H9 (cell line): ENCODE results near the gene ZNF474. TPM values are rescaled to one million over a fixed set of nuclear protein-coding genes. Genes with fewer than 3 reads are reported as not detected.

Experiments
- DNase-seq: peaks from one replicate; pipeline ENCODE4 v3.0.0-alpha.2; 2017
- H2AFZ ChIP-seq: one replicate; pipeline ENCODE4 v1.6.1; 2013; ENCODE audit warnings: mild to moderate bottlenecking, low read length, control low read depth, moderate library complexity
- H2AK5ac ChIP-seq: 2 replicates; pipeline ENCODE4 v1.6.1; 2013; ENCODE audit warnings: low read length, control low read depth, mixed read lengths; ENCODE audit not compliant: insufficient read length
- H2BK120ac ChIP-seq: one replicate; pipeline ENCODE4 v1.6.1; 2013; ENCODE audit warnings: low read depth, mild to moderate bottlenecking, low read length, control low read depth, inconsistent platforms; ENCODE audit not compliant: poor library complexity, severe bottlenecking
- H2BK12ac ChIP-seq: 2 replicates; pipeline ENCODE4 v1.6.1; 2013; ENCODE audit warnings: low read length, control low read depth, mixed read lengths, low read depth; ENCODE audit not compliant: insufficient read length
- H2BK15ac ChIP-seq: 2 replicates; pipeline ENCODE4 v1.6.1; 2013; ENCODE audit warnings: low read depth, low read length, control low read depth
- H2BK20ac ChIP-seq: one replicate; pipeline ENCODE4 v1.6.1; 2013; ENCODE audit warnings: low read depth, mild to moderate bottlenecking, low read length, control low read depth, inconsistent platforms; ENCODE audit not compliant: poor library complexity, severe bottlenecking
- H2BK5ac ChIP-seq: 2 replicates; pipeline ENCODE4 v1.6.1; 2013; ENCODE audit warnings: low read length, control low read depth, mixed read lengths; ENCODE audit not compliant: insufficient read length
- H3K14ac ChIP-seq: 2 replicates; pipeline ENCODE4 v1.6.1; 2013; ENCODE audit warnings: low read length, control low read depth; ENCODE audit not compliant: insufficient read depth
- H3K18ac ChIP-seq: 2 replicates; pipeline ENCODE4 v1.6.1; 2013; ENCODE audit warnings: low read depth, mild to moderate bottlenecking, mixed read lengths, low read length, control low read depth; ENCODE audit not compliant: insufficient read length
- H3K23ac ChIP-seq: 2 replicates; pipeline ENCODE4 v1.6.1; 2013; ENCODE audit warnings: low read length, control low read depth, mixed read lengths, low read depth; ENCODE audit not compliant: insufficient read length
- H3K23me2 ChIP-seq: 2 replicates; pipeline ENCODE4 v1.6.1; 2013; ENCODE audit warnings: low read depth, mild to moderate bottlenecking, mixed read lengths, low read length, control low read depth; ENCODE audit not compliant: insufficient read length, poor library complexity, severe bottlenecking
- H3K27ac ChIP-seq: 2 replicates; pipeline ENCODE4 v1.5.1; 2013; ENCODE audit warnings: low read length, control low read depth, mixed read lengths, low read depth; ENCODE audit not compliant: insufficient read length
- H3K27me3 ChIP-seq: 2 replicates; pipeline ENCODE4 v1.6.1; 2013; ENCODE audit warnings: low read length, control low read depth, inconsistent platforms; ENCODE audit not compliant: insufficient read depth
- H3K4ac ChIP-seq: 2 replicates; pipeline ENCODE4 v1.6.1; 2013; ENCODE audit warnings: low read depth, mild to moderate bottlenecking, control low read depth, inconsistent platforms, low read length, moderate library complexity
- H3K4me1 ChIP-seq: 2 replicates; pipeline ENCODE4 v1.6.1; 2013; ENCODE audit warnings: low read length, control low read depth, inconsistent platforms; ENCODE audit not compliant: insufficient read depth
- H3K4me2 ChIP-seq: 2 replicates; pipeline ENCODE4 v1.6.1; 2013; ENCODE audit warnings: low read length, control low read depth, mixed read lengths; ENCODE audit not compliant: insufficient read length, insufficient read depth
- H3K56ac ChIP-seq: 2 replicates; pipeline ENCODE4 v1.6.1; 2013; ENCODE audit warnings: low read depth, mild to moderate bottlenecking, mixed read lengths, low read length, control low read depth; ENCODE audit not compliant: insufficient read length
- H3K79me1 ChIP-seq: 2 replicates; pipeline ENCODE4 v1.6.1; 2013; ENCODE audit warnings: low read depth, mild to moderate bottlenecking, moderate library complexity, low read length, control low read depth, inconsistent platforms; ENCODE audit not compliant: insufficient read depth, poor library complexity, severe bottlenecking
- H3K79me2 ChIP-seq: 2 replicates; pipeline ENCODE4 v1.6.1; 2013; ENCODE audit warnings: low read length, control low read depth, inconsistent platforms; ENCODE audit not compliant: insufficient read depth
- H3K9ac ChIP-seq: 2 replicates; pipeline ENCODE4 v1.6.1; 2013; ENCODE audit warnings: low read length, control low read depth, mixed read lengths; ENCODE audit not compliant: insufficient read length; ENCODE audit errors: extremely low read depth
- H3K9me3 ChIP-seq: one replicate; pipeline ENCODE4 v1.6.1; 2013; ENCODE audit warnings: low read depth, low read length, inconsistent platforms; ENCODE audit not compliant: control insufficient read depth
- H3T11ph ChIP-seq: one replicate; pipeline ENCODE4 v1.6.1; 2013; ENCODE audit warnings: mild to moderate bottlenecking, low read length, control low read depth, inconsistent platforms
- H4K20me1 ChIP-seq: one replicate; pipeline ENCODE4 v1.6.1; 2013; ENCODE audit not compliant: control insufficient read depth, insufficient read length, insufficient read depth
- H4K5ac ChIP-seq: 2 replicates; pipeline ENCODE4 v1.6.1; 2013; ENCODE audit warnings: low read depth, mild to moderate bottlenecking, mixed read lengths, low read length, control low read depth; ENCODE audit not compliant: insufficient read length
- H4K8ac ChIP-seq: replicated peaks from 2 replicates; pipeline ENCODE4 v1.6.1; 2013; ENCODE audit warnings: low read length, control low read depth, mixed read lengths, low read depth; ENCODE audit not compliant: insufficient read length
- H4K91ac ChIP-seq: 2 replicates; pipeline ENCODE4 v1.6.1; 2013; ENCODE audit warnings: low read depth, mild to moderate bottlenecking, moderate library complexity, mixed read lengths, low read length, control low read depth; ENCODE audit not compliant: insufficient read length
- H3K27ac Mint-ChIP-seq, 3 experiments: 2 replicates in 2 of 3; 3 replicates in 1 of 3; pipeline ENCODE4 v1.8.0; 2020 to 2021; ENCODE audit warnings: mixed read lengths in 3 of 3, mild to moderate bottlenecking in 1 of 3, moderate library complexity in 1 of 3
- H3K27me3 Mint-ChIP-seq: 2 replicates; pipeline ENCODE4 v1.8.0; 2021; ENCODE audit warnings: low read depth, mild to moderate bottlenecking, moderate library complexity, mixed read lengths
- H3K36me3 Mint-ChIP-seq, 3 experiments: 2 replicates in 2 of 3; 3 replicates in 1 of 3; pipeline ENCODE4 v1.8.0; 2020 to 2021; ENCODE audit warnings: low read depth in 3 of 3, mixed read lengths in 3 of 3; ENCODE audit not compliant: insufficient read depth in 1 of 3
- H3K4me1 Mint-ChIP-seq, 2 experiments: 2 replicates each; pipeline ENCODE4 v1.8.0; 2020; ENCODE audit warnings: mixed read lengths in 2 of 2
- H3K4me3 Mint-ChIP-seq, 2 experiments: 2 replicates in 1 of 2; 3 replicates in 1 of 2; pipeline ENCODE4 v1.8.0; 2020 to 2021; ENCODE audit warnings: mild to moderate bottlenecking in 2 of 2, mixed read lengths in 2 of 2, moderate library complexity in 1 of 2
- H3K9me3 Mint-ChIP-seq, 2 experiments: 2 replicates in 1 of 2; 3 replicates in 1 of 2; pipeline ENCODE4 v1.8.0; 2020; ENCODE audit warnings: mild to moderate bottlenecking in 2 of 2, mixed read lengths in 2 of 2, moderate library complexity in 1 of 2
- CTCF ChIP-seq: fragments of 200-600 bp; sonication (generic); conservative IDR thresholded peaks from 3 replicates; pipeline ENCODE4 v1.8.0; 2021; ENCODE audit warnings: antibody characterized with exemption, mild to moderate bottlenecking
- WGBS: extraction: QIAGEN DNeasy Blood & Tissue Kit; methylation state at CpG from one replicate; pipeline ENCODE4 v1.1.7; 2013; ENCODE audit warnings: missing lambda C conversion rate, low lambda C conversion rate, mixed read lengths; ENCODE audit not compliant: insufficient read length; ENCODE audit errors: extremely low coverage; 5-methylcytosine and 5-hydroxymethylcytosine counted together
- total RNA-seq: library from RNA; stranded (reverse); gene quantifications from 2 replicates; pipeline ENCODE4 v1.2.1, GENCODE V29; 2021

Gene ZNF474
- total RNA-seq, 1 experiment from 2014 or later = not detected

- Mint-ChIP-seq H3K9me3 (no peaks in the 10 kb centered on the region), H3K27me3 (no peaks in the 10 kb centered on the region), H3K4me1 (peaks cover 13 to 19% of the 10 kb centered on the region in 2 experiments), H3K36me3 (no peaks in the 10 kb centered on the region), H3K27ac (no peak overlapping the region), H3K4me3 (no peak overlapping the region)
- no peaks in the 10 kb centered on the region for H3K79me2 ChIP-seq
- no peak overlapping the region for H3K14ac ChIP-seq
- no peak overlapping the region for H2BK5ac ChIP-seq
- H3K27ac ChIP-seq = no peak overlapping the region
- H4K8ac ChIP-seq = no peak overlapping the region
- no peak overlapping the region for H3T11ph ChIP-seq
- no peak for TF ChIP-seq CTCF
- no peaks in the 10 kb centered on the region for H3K9me3 ChIP-seq
- H4K91ac ChIP-seq = no peak overlapping the region
- no peaks in the 10 kb centered on the region for H3K27me3 ChIP-seq
- H2BK15ac ChIP-seq = no peak overlapping the region
- no peaks in the 10 kb centered on the region for H4K20me1 ChIP-seq
- no peak overlapping the region for H2BK20ac ChIP-seq
- H3K18ac ChIP-seq = no peak overlapping the region
- no peak overlapping the region for H2BK12ac ChIP-seq
- H2AK5ac ChIP-seq = no peak overlapping the region
- no peak overlapping the region for H3K9ac ChIP-seq
- DNase-seq = no peak
- H3K4ac ChIP-seq = no peak overlapping the region
- no peak overlapping the region for H3K4me2 ChIP-seq
- H3K79me1 ChIP-seq = no peaks in the 10 kb centered on the region
- peaks cover 6% of the 10 kb centered on the region for H3K4me1 ChIP-seq
- H3K23me2 ChIP-seq = no peaks in the 10 kb centered on the region
- no CpG with 5 or more reads among the region's 3 CpGs for WGBS
- no peak overlapping the region for H3K23ac ChIP-seq
- H4K5ac ChIP-seq = no peak overlapping the region
- no peak overlapping the region for H3K56ac ChIP-seq
- H2AFZ ChIP-seq = no peak overlapping the region
- no peak overlapping the region for H2BK120ac ChIP-seq
Observed at GRCh38 chr5:122165559-122166078, 36.3 kb downstream of the ZNF474 start.
